HL-60 (cell line): ENCODE measurements around the gene IPCEF1.

Experiments used
- CTCF ChIP-seq: IDR thresholded peaks from one replicate; pipeline ENCODE4 v1.5.1; 2011; ENCODE audit warnings: low read length, control low read depth, inconsistent platforms; ENCODE audit not compliant: insufficient read depth
- REST ChIP-seq: IDR thresholded peaks from 2 replicates; pipeline ENCODE4 v1.6.1; 2012; ENCODE audit warnings: low read depth; ENCODE audit not compliant: insufficient replicate concordance

- TF ChIP-seq REST (no peak), CTCF (no peak)
Measured at GRCh38 chr6:154276810-154277628, 79.6 kb downstream of the IPCEF1 start.
